ENCODE results near the gene SHF. TPM values are rescaled to one million over a fixed set of nuclear protein-coding genes. Genes with fewer than 3 reads are reported as not detected.

Gene SHF
- total RNA-seq, 1 experiment from 2014 or later, result 21.7 TPM

DNA sequence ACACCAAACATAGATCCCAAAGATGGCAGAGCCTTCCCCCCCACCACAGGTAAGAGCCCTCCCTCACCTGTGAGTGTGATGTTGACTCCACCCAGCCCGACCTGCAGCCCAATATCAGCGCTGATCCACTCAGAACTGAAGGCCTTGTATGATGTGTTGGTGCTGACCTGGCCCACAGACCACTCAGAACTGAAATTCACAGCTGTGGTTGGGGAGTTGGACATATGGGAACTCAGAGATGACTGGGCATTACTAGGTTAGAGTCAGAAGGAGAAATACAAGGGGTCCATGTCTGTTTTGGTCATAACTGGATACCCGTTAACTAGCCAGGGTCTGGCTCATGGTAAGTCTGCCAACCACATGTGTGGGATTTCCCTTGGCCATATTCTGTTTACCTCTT, 66.7 kb downstream of the SHF start:
- no peak overlapping the region for H2BK120ac ChIP-seq (ENCODE audit: low read depth, low read length, poor library complexity, severe bottlenecking)
- no peak overlapping the region for H3K56ac ChIP-seq (ENCODE audit: insufficient read length, low read depth, low read length)
- DNase-seq, result no peak
- no peak overlapping the region for H3K4me2 ChIP-seq (ENCODE audit: insufficient read depth, insufficient read length, low read length)
- no peaks in the 10 kb centered on the region for H3K79me1 ChIP-seq (ENCODE audit: insufficient read depth, low read depth, low read length, poor library complexity, severe bottlenecking)
- WGBS (ENCODE audit: extremely low coverage, insufficient read length, low lambda C conversion rate), result no CpG with 5 or more reads among the region's 3 CpGs
- no peak overlapping the region for H4K91ac ChIP-seq (ENCODE audit: insufficient read length, low read depth, low read length)
- H4K8ac ChIP-seq (replicated peaks; ENCODE audit: insufficient read length, low read depth, low read length), result no peak overlapping the region
- H3K23me2 ChIP-seq (ENCODE audit: insufficient read length, low read depth, low read length, poor library complexity, severe bottlenecking), result peaks cover 2% of the 10 kb centered on the region
- Mint-ChIP-seq H3K4me1 (peaks cover 2 to 12% of the 10 kb centered on the region in 2 experiments; a peak in 3 of 4 replicates), H3K4me3 (no peak overlapping the region), H3K27ac (no peak overlapping the region), H3K27me3 (ENCODE audit: low read depth) (peaks cover 81% of the 10 kb centered on the region), H3K9me3 (peaks cover 6 to 9% of the 10 kb centered on the region in 2 experiments), H3K36me3 (ENCODE audit: insufficient read depth in 1 of 3, low read depth in 3 of 3) (no peaks in the 10 kb centered on the region; a peak in 2 of 7 replicates)
- no peak overlapping the region for H3K27ac ChIP-seq (ENCODE audit: insufficient read length, low read depth, low read length)
- H2AFZ ChIP-seq (ENCODE audit: low read length), result no peak overlapping the region
- H3K27me3 ChIP-seq (ENCODE audit: insufficient read depth, low read length), result peaks cover 28% of the 10 kb centered on the region
- peaks cover 3% of the 10 kb centered on the region for H4K20me1 ChIP-seq (ENCODE audit: control insufficient read depth, insufficient read depth, insufficient read length)
- no peak overlapping the region for H2BK5ac ChIP-seq (ENCODE audit: insufficient read length, low read length)
- no peak overlapping the region for H2BK15ac ChIP-seq (ENCODE audit: low read depth, low read length)
- no peak overlapping the region for H2BK12ac ChIP-seq (ENCODE audit: insufficient read length, low read depth, low read length)
- no peak overlapping the region for H3K9ac ChIP-seq (ENCODE audit: extremely low read depth, insufficient read length, low read length)
- H3K18ac ChIP-seq (ENCODE audit: insufficient read length, low read depth, low read length), result no peak overlapping the region
- H3K4ac ChIP-seq (ENCODE audit: low read depth, low read length), result no peak overlapping the region
- no peak overlapping the region for H2AK5ac ChIP-seq (ENCODE audit: insufficient read length, low read length)
- TF ChIP-seq, protein P1, sequence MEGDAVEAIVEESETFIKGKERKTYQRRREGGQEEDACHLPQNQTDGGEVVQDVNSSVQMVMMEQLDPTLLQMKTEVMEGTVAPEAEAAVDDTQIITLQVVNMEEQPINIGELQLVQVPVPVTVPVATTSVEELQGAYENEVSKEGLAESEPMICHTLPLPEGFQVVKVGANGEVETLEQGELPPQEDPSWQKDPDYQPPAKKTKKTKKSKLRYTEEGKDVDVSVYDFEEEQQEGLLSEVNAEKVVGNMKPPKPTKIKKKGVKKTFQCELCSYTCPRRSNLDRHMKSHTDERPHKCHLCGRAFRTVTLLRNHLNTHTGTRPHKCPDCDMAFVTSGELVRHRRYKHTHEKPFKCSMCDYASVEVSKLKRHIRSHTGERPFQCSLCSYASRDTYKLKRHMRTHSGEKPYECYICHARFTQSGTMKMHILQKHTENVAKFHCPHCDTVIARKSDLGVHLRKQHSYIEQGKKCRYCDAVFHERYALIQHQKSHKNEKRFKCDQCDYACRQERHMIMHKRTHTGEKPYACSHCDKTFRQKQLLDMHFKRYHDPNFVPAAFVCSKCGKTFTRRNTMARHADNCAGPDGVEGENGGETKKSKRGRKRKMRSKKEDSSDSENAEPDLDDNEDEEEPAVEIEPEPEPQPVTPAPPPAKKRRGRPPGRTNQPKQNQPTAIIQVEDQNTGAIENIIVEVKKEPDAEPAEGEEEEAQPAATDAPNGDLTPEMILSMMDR (conservative IDR thresholded peaks at IDR 0.05), result no peak
- no peak overlapping the region for H2BK20ac ChIP-seq (ENCODE audit: low read depth, low read length, poor library complexity, severe bottlenecking)
- H3K23ac ChIP-seq (ENCODE audit: insufficient read length, low read depth, low read length), result no peak overlapping the region
- H3K79me2 ChIP-seq (ENCODE audit: insufficient read depth, low read length), result no peaks in the 10 kb centered on the region
- no peak overlapping the region for H4K5ac ChIP-seq (ENCODE audit: insufficient read length, low read depth, low read length)
- no peaks in the 10 kb centered on the region for H3K4me1 ChIP-seq (ENCODE audit: insufficient read depth, low read length)
- no peak overlapping the region for H3K14ac ChIP-seq (ENCODE audit: insufficient read depth, low read length)
- no peak overlapping the region for H3T11ph ChIP-seq (ENCODE audit: low read length)
- no peaks in the 10 kb centered on the region for H3K9me3 ChIP-seq (ENCODE audit: control insufficient read depth, low read depth, low read length)
